NCI-H748 (cell line): ENCODE measurements around the gene ZFP90.
A peak's percentile ranks its signal among the peaks of the same experiment; 100 is the strongest.

Experiments used
- DNase-seq: peaks from one replicate; lab custom pipeline; 2025; ENCODE audit not compliant: unreplicated experiment; lab: John Stamatoyannopoulos, UW

Gene ZFP90

GRCh38 chr16:68577352-68577853, 38.3 kb downstream of the ZFP90 start:
- DNase-seq: no peak

- peak; percentile 64 for DNase-seq
Observed at GRCh38 chr16:68590201-68590994, 51.3 kb downstream of the ZFP90 start.

- DNase-seq: peak; percentile 18
Observed at GRCh38 chr16:68592466-68593337, 53.6 kb downstream of the ZFP90 start.

- DNase-seq: no peak
Observed at GRCh38 chr16:68596266-68596665, 57.2 kb downstream of the ZFP90 start.

GRCh38 chr16:68599586-68599985, 60.5 kb downstream of the ZFP90 start:
- no peak for DNase-seq

- peak; percentile 15 for DNase-seq
Observed at GRCh38 chr16:68605746-68606145, 66.7 kb downstream of the ZFP90 start.

GRCh38 chr16:68607443-68607842, 68.4 kb downstream of the ZFP90 start:
- DNase-seq: no peak

GRCh38 chr16:68608330-68608729, 69.2 kb downstream of the ZFP90 start:
- DNase-seq: no peak

- DNase-seq: no peak
Observed at GRCh38 chr16:68612996-68613395, 73.9 kb downstream of the ZFP90 start.

GRCh38 chr16:68617734-68618133, 78.6 kb downstream of the ZFP90 start:
- no peak for DNase-seq
